WI38 (cell line): ENCODE data around the gene AFAP1.

Experiments
- H3K4me3 ChIP-seq: 2 replicates; pipeline ENCODE4 v1.5.1; 2011; ENCODE audit warnings: low read depth, mild to moderate bottlenecking, control low read depth, low read length
- TF ChIP-seq, protein P1 (sequence below): IDR thresholded peaks from 2 replicates; pipeline ENCODE4 v1.5.1; 2012; ENCODE audit warnings: low read depth, mild to moderate bottlenecking, control low read depth, low read length

The AFAP1 gene

DNA sequence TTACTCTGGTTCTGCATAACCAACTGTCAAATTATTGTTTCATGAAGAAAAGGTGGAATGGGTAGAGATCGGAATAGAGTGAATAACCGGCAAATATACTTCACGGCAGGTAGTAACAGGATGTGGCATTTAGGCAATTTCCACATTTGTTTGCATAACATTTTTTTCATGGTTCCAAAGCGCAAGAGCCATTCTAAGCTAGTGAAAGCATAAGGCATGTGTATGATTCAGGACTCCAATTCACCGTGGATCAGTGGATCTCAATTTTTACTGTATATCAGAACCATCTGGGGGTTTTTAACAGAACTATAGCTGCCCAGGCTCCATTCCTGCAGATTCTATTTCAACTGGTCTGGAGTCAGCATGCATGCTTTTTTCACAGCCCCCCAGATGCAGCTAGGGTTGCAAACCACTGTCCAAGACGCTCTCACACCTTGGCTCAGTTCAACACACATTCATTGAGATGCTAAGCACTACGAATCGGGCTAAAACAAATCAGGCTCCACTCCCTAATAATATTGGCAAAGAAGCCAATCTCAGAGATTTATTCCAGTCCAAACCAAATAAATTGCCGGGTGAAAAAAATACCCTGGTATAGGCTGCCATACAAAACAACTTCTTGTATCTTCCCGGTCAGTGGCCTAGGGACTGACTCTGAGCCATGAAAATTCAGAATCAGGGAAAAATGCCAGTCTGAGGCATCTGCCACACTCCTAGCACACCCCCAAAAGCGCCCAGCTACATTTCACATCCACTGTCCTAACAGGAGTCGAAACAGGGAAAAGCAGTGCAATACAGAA lies 30.0 kb downstream of the AFAP1 start:
- TF ChIP-seq, protein P1, sequence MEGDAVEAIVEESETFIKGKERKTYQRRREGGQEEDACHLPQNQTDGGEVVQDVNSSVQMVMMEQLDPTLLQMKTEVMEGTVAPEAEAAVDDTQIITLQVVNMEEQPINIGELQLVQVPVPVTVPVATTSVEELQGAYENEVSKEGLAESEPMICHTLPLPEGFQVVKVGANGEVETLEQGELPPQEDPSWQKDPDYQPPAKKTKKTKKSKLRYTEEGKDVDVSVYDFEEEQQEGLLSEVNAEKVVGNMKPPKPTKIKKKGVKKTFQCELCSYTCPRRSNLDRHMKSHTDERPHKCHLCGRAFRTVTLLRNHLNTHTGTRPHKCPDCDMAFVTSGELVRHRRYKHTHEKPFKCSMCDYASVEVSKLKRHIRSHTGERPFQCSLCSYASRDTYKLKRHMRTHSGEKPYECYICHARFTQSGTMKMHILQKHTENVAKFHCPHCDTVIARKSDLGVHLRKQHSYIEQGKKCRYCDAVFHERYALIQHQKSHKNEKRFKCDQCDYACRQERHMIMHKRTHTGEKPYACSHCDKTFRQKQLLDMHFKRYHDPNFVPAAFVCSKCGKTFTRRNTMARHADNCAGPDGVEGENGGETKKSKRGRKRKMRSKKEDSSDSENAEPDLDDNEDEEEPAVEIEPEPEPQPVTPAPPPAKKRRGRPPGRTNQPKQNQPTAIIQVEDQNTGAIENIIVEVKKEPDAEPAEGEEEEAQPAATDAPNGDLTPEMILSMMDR, result no peak
- no peak overlapping the region for H3K4me3 ChIP-seq

DNA sequence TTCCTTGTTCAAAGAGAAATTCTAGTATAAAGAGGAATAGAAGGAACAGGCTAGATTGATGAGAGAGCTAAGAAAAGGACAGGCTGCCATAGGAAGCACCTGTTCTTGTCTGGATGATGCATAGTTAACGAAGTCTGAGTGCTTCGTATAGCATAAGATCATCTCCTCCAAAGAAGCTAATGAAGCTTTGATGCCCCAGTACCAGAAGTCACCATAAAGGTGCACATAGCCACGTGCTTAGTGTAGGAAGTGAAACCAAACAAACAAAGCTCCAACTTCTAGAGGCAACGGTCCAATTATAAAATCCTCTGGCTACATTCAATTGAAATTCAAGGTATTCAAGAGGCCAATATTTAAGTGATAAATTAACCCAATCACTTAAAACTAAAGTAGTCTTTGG lies 31.0 kb downstream of the AFAP1 start:
- H3K4me3 ChIP-seq, result no peak overlapping the region
- TF ChIP-seq, protein P1, result no peak

DNA sequence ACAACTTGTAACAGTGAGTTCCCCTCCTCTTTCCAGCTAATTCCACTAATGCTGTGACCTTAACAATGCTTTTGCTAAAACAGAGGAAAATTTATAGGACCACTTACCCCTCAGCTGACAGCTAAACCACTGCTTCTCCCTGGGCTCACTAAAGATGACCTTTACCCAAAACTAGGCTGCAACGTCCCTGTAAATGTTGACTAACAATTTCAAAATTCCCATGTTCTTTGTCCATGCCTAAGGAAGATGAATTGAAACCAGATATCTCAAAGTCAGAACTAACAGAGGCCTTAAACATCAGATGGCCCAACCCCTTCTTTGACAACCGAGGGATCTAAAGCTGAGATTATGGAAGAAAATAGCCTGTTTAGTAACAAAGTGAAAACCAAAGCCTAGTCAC lies 32.5 kb downstream of the AFAP1 start:
- TF ChIP-seq, protein P1, result no peak
- H3K4me3 ChIP-seq, result no peak overlapping the region

DNA sequence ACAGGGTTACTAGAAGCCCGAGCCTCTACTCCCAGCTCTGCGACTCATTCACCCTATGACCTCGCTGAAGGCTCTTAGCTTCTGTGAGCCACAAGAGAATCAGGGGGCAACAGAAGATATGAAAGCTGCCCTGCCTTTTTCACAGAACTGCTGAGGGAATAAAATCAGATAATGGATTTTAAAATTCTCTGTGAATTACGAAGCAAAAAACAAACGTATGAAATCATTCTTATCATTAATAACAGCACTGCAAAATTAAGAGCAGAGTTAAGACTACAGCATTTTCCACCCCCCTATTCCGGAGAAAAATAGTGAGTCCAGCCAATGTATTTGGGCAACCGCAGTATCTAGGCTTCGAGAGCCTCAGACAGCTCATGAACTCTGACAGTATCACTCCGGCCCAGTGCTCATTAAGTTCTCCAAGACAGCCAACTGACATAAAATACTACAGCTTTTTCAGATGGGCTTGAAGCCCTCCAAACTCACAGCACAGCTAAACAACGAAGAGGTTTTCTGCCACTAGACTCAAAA lies 33.4 kb downstream of the AFAP1 start:
- TF ChIP-seq, protein P1, result no peak
- no peak overlapping the region for H3K4me3 ChIP-seq

DNA sequence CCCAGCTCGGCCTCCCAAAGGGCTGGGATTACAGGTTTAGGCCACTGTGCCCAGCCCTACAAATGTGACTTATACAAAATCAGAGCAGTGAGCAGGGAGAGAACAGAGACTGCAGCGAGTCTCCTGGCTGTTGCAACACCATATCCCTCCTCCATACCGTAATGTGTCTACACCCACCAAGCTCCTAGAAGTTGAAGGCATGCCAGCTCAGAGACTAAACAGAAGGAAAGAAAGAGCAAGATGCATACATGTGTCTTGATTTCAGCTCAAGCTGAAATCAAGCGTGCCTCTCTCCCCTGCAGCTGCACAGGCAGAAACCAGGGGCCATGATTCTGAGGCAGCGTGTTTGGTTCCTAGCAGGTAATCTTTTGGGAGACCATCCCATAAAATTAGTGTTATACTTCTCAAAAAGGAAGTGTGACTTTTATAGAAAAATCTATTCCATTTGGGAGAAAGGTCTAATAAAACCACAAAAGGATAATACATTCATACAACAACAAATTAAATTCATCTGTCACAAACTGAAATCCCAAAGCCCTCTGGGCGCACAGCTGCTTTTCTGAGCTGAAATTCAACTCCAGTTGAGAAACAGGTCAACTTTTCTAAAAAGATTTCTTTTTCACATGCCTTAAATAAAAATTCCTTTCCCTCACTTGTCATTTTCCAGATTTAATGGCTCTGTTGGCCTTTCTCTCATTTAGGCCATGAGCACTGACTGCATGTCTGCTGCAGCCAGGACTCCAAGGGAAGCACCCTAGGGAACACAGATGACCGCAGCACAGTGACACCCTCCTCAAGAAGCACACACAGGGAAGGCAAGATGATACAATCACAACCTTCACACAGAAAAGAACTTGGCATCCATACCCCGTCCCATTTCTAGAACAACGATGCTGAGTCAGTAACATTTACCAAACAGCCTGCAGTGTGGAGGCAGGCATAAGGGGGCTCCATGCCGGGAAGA lies 34.4 kb downstream of the AFAP1 start:
- TF ChIP-seq, protein P1, result no peak
- H3K4me3 ChIP-seq, result peak overlapping the region; percentile 3; the same call in 1 of the 2 replicates

DNA sequence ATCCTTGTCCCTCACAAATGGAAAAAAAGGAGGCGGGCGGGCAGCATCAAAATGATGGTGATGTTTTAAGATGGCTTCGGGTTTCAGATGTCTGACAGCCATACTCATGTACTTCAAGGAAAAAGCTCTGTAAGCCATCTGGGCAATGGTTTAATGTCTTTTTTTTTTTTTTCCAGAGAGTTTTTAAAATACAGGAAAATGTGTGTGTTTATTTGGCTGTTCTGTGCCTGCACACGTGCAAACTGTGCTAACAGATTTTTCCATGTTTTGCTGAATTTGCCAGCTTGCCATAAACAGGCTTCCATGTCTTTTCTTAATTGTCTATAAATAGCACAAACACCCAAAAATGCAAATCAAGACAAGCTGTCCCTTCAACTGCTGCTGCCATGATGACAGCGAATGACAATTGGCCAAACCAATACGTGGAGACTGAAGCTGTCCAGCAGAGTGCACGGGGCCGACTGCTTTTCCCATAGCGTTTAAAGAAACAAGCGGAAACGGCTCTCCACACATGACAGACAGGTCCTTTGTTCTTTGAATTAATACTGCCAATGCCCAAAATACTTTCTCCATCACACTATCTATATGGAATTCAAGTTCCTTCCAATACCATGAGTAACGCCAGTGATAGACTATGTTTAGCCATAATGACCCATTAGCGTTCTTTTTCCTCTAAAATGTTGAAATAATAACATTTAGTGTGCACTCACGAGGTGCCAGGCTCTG lies 35.7 kb downstream of the AFAP1 start:
- H3K4me3 ChIP-seq, result peak overlapping the region; percentile 16; the same call in 1 of the 2 replicates
- TF ChIP-seq, protein P1, result no peak
